ENCODE measurements around the gene FAM193B.
A peak's percentile ranks its signal among the peaks of the same experiment; 100 is the strongest.

FAM193B gene

GRCh38 chr5:177523711-177524538, 30.4 kb downstream of the FAM193B start:
- H3K4me3 Mint-ChIP-seq = no peak overlapping the region
- H3K9me3 Mint-ChIP-seq = no peaks in the 10 kb centered on the region
- H3K36me3 Mint-ChIP-seq (ENCODE audit: low read depth) = peaks cover 6% of the 10 kb centered on the region
- H3K4me1 Mint-ChIP-seq (ENCODE audit: low read depth) = peaks cover 9% of the 10 kb centered on the region
- H3K27ac Mint-ChIP-seq = no peak overlapping the region
- no peaks in the 10 kb centered on the region for H3K27me3 Mint-ChIP-seq (ENCODE audit: low read depth)

- Mint-ChIP-seq H3K4me3 (no peak overlapping the region), H3K27me3 (ENCODE audit: low read depth) (no peaks in the 10 kb centered on the region), H3K9me3 (no peaks in the 10 kb centered on the region), H3K4me1 (ENCODE audit: low read depth) (peaks cover 19% of the 10 kb centered on the region), H3K27ac (peak overlapping the region; percentile 70), H3K36me3 (ENCODE audit: low read depth) (peaks cover 14% of the 10 kb centered on the region)
These were observed 33.3 kb downstream of the FAM193B start for GRCh38 chr5:177520916-177521513.

DNA sequence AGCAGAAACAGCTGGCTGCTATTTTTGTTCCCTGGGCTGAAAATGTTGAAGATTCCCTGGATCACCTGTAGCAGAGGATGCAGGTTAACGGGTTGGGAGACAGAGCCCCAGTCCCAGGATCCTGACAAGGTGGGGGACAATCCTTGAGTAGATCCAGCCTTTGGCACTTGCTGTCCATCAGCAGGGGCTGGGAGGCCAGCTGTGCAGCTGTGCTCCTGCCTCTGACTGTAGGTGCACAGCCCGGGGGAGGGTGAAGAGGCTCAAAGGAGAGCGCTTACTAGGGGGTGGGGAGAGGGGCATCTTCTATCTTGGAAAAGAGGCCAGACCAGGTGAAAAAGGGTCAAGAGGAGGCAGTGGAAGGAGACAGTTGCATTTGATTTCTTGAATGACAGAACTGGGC, 34.1 kb downstream of the FAM193B start:
- no peaks in the 10 kb centered on the region for H3K27me3 Mint-ChIP-seq (ENCODE audit: low read depth)
- no peaks in the 10 kb centered on the region for H3K9me3 Mint-ChIP-seq
- H3K4me3 Mint-ChIP-seq = no peak overlapping the region
- H3K36me3 Mint-ChIP-seq (ENCODE audit: low read depth) = peaks cover 19% of the 10 kb centered on the region
- no peak overlapping the region for H3K27ac Mint-ChIP-seq
- H3K4me1 Mint-ChIP-seq (ENCODE audit: low read depth) = peaks cover 27% of the 10 kb centered on the region

GRCh38 chr5:177519463-177520235, 34.7 kb downstream of the FAM193B start:
- Mint-ChIP-seq H3K9me3 (no peaks in the 10 kb centered on the region), H3K27ac (no peak overlapping the region), H3K4me3 (peak overlapping the region; percentile 17), H3K4me1 (ENCODE audit: low read depth) (peaks cover 30% of the 10 kb centered on the region), H3K36me3 (ENCODE audit: low read depth) (peaks cover 21% of the 10 kb centered on the region), H3K27me3 (ENCODE audit: low read depth) (no peaks in the 10 kb centered on the region)

DNA sequence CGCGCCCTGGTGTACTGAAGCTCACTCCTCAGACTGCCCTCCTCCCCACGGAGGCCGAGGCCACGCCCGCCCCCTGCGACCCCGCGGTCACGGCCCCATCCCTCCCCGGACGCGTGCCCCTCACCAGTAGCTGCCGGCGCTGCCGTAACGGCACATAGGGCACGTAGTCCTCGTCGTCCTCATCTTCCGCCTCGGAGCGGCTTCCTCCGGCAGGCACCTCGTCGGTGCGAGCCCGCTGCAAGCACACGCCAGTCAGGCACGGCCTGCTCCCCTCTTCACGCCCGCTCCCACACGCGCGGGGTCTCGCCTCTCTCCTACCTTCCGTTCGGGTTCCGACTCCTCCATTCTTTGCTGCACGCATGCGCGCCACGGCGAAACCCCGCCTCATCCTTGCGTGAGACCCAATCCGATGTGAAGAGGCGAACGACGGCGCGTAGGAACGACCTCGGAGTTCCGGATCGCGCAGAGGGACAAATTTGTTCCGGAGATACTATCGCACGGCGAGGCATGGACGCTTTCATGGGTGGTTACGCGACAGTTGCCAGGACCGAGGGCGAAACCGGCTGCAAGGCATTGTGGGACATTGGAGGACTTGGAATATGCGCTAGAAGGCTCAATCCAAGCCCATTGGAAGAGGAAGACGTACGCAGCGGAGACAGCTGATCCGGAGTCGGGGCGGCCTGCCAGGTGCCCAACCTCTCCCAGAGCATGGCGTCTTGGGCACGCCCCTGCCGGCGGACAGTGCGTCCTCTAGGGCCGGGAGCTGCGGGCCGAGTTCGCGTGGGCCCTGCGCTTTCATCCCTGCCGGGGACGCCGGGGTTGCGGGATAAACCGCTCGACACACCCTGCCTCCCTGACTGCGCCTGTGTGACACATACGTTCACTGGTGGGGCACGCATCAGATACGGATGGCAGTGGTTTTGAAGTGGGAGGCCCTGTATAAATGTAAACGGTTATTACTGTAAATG, 37.5 kb downstream of the FAM193B start, which contains the start of gene DDX41:
DDX41 (minus strand) TSS at position 361 of the 968 bp plus-strand sequence; CDS start at position 345, 16 bp downstream.
- Mint-ChIP-seq H3K4me3 (peak within 1 kb of the TSS; percentile 93), H3K36me3 (ENCODE audit: low read depth) (peaks cover 31% of the 10 kb centered on the region), H3K27me3 (ENCODE audit: low read depth) (no peaks in the 10 kb centered on the region), H3K9me3 (no peaks in the 10 kb centered on the region), H3K4me1 (ENCODE audit: low read depth) (peaks cover 33% of the 10 kb centered on the region), H3K27ac (peak within 1 kb of the TSS; percentile 85)

DNA sequence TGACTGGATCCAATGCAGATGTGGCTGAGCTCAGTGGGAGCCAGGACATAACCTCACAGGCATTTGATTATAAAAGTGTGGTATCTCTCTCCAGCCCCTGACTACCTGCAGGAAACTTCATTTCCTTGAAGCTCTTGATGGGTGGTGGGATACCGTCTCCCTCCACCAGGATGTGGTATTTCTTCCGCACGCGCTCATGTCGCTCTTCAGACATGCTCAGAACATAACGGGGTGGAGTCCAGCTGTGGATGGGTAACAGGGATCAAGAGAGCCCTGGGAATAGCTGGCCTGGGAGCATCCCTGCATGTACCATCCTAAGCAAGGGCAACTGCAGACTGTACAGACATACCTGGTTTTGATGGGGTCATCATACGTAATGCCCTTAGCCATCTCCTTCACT, 38.8 kb downstream of the FAM193B start:
- H3K36me3 Mint-ChIP-seq (ENCODE audit: low read depth) = peaks cover 36% of the 10 kb centered on the region
- H3K27ac Mint-ChIP-seq = no peak overlapping the region
- H3K9me3 Mint-ChIP-seq = no peaks in the 10 kb centered on the region
- H3K4me1 Mint-ChIP-seq (ENCODE audit: low read depth) = peaks cover 25% of the 10 kb centered on the region
- H3K4me3 Mint-ChIP-seq = peak overlapping the region; percentile 93
- H3K27me3 Mint-ChIP-seq (ENCODE audit: low read depth) = no peaks in the 10 kb centered on the region

GRCh38 chr5:177514541-177514940, 39.8 kb downstream of the FAM193B start:
- H3K4me3 Mint-ChIP-seq = no peak overlapping the region
- H3K9me3 Mint-ChIP-seq = no peaks in the 10 kb centered on the region
- no peak overlapping the region for H3K27ac Mint-ChIP-seq
- H3K4me1 Mint-ChIP-seq (ENCODE audit: low read depth) = peaks cover 25% of the 10 kb centered on the region
- peaks cover 36% of the 10 kb centered on the region for H3K36me3 Mint-ChIP-seq (ENCODE audit: low read depth)
- H3K27me3 Mint-ChIP-seq (ENCODE audit: low read depth) = no peaks in the 10 kb centered on the region

DNA sequence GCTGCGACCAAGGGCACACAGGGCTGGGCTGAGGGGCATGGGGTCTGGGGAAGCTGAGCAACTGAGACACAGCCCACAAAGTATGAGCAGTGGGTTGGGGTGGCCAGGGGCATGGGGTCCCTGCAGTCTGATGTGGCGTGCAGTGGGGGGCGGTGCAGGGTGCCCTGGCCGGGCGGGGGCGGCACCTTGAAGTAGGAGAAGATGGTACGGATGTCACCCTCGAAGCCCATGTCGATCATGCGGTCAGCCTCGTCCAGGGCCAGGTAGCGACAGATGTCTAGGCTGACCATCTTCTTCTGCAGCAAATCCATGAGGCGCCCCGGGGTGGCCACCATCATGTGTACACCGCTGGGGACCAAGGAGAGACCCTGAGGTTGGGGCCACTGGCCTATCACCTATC, 40.9 kb downstream of the FAM193B start:
- Mint-ChIP-seq H3K4me3 (no peak overlapping the region), H3K9me3 (no peaks in the 10 kb centered on the region), H3K27me3 (ENCODE audit: low read depth) (no peaks in the 10 kb centered on the region), H3K4me1 (ENCODE audit: low read depth) (peaks cover 25% of the 10 kb centered on the region), H3K27ac (no peak overlapping the region), H3K36me3 (ENCODE audit: low read depth) (peaks cover 38% of the 10 kb centered on the region)

DNA sequence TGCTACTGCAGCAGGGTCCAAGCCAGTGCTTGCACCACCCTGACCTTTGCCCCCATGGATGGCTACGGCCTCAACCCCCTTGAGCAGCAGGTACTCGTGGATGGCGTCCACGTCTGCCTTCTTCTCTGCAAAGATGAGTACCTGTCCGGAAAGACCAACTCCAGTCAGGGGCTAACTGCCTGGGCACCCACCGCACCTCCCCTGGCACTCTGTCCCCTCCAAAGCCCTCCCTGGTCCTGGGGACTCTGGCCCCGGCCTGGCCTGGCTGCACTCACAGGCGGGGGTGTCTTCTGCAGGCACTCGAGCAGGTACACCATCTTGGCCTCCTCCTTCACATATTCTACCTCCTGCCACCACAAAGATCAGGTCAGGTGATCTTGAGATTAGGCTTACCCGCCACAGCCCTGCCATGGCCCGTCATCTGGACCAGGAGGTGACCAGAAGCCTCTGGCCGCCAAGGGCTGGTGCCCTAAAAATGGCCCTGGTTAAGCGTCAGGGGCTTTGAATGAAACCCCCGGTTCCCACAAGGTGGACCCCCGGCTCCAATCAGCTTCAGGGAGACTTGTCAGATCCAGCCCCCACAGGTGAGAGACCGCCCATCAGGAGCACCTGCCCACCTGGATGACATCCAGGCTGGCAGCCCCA, 41.5 kb downstream of the FAM193B start:
- H3K9me3 Mint-ChIP-seq = no peaks in the 10 kb centered on the region
- no peaks in the 10 kb centered on the region for H3K27me3 Mint-ChIP-seq (ENCODE audit: low read depth)
- H3K4me3 Mint-ChIP-seq = no peak overlapping the region
- H3K36me3 Mint-ChIP-seq (ENCODE audit: low read depth) = peaks cover 38% of the 10 kb centered on the region
- H3K4me1 Mint-ChIP-seq (ENCODE audit: low read depth) = peaks cover 25% of the 10 kb centered on the region
- no peak overlapping the region for H3K27ac Mint-ChIP-seq

DNA sequence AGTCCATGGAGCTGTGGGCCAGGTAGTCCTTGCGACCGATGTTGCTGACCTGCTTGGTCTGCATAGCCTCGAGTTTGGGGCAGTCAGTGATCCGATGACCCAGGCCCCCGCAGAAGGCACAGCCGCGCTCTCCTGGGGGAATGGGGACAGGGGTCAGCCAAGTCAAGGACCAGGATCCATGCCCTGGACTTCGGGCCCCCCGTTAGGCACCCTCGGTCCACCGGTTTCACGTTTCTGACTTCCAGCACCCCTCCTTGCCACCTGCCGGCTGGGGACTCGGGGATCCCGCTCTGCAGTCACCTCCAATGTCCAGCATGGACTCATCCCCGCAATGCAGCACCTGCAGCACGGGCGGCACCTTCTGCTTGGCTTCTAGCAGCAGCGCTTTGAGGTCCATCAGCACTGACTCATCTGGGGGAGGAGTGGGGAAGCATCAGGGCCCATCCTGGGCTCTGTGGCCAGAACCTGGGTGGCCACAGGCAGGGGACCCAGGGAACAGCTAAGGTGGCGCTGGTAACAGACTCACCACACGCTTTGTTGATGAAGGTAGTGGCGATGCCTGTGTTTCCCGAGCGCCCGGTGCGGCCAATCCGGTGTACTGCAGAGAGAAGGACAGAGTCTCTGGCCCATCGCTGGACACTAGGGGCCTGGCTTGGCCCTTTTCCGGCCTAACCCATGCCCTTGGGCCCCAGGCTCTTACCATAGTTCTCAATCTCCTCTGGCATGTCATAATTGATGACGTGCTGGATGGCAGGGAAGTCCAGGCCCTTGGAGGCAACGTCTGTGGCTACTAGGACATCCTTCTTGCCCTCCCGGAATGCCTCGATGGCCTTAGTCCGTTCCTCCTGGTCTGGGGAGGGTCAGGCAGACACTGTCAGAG, 42.3 kb downstream of the FAM193B start:
- peaks cover 23% of the 10 kb centered on the region for H3K4me1 Mint-ChIP-seq (ENCODE audit: low read depth)
- H3K9me3 Mint-ChIP-seq = no peaks in the 10 kb centered on the region
- H3K27ac Mint-ChIP-seq = no peak overlapping the region
- H3K4me3 Mint-ChIP-seq = no peak overlapping the region
- H3K36me3 Mint-ChIP-seq (ENCODE audit: low read depth) = peaks cover 38% of the 10 kb centered on the region
- no peaks in the 10 kb centered on the region for H3K27me3 Mint-ChIP-seq (ENCODE audit: low read depth)

- Mint-ChIP-seq H3K36me3 (ENCODE audit: low read depth) (peaks cover 32% of the 10 kb centered on the region), H3K27ac (no peak overlapping the region), H3K4me3 (no peak overlapping the region), H3K4me1 (ENCODE audit: low read depth) (peaks cover 17% of the 10 kb centered on the region), H3K9me3 (no peaks in the 10 kb centered on the region), H3K27me3 (ENCODE audit: low read depth) (no peaks in the 10 kb centered on the region)
These were observed 43.2 kb downstream of the FAM193B start for GRCh38 chr5:177511181-177511580.

DNA sequence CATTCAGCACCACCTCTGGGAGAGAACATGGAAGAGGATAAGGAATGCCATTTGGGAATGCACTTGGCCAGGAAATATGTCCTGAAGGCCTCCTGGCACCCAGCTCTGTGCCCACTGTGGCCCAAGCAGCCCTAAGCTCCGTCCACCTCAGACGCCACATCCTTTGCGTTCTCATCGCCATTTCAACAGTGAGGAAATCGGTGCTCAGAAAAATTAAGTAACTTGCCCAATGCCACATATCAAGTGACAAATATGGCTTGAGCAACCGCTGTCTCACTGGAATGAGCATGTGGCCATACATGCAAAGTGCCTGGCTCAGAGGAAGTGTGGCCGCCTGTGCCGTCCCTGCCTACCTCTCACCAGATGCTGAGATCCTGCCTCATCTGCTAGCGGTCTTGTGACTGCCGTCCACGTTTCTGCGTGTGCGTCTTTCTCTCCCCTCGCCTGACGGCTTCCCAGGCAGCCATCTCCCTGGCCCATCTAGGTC, 43.8 kb downstream of the FAM193B start:
- Mint-ChIP-seq H3K4me3 (no peak overlapping the region), H3K36me3 (ENCODE audit: low read depth) (peaks cover 26% of the 10 kb centered on the region), H3K9me3 (no peaks in the 10 kb centered on the region), H3K27me3 (ENCODE audit: low read depth) (no peaks in the 10 kb centered on the region), H3K4me1 (ENCODE audit: low read depth) (peaks cover 12% of the 10 kb centered on the region), H3K27ac (no peak overlapping the region)
